Breast epithelium (tissue), 3 donors: ENCODE data around the gene SH3D19.

Experiments used
- POLR2A ChIP-seq: fragments of 450-650 bp; IDR thresholded peaks from one replicate; pipeline ENCODE4 v1.6.1; 2016; ENCODE audit warnings: antibody characterized with exemption, mild to moderate bottlenecking, moderate library complexity
- POLR2AphosphoS5 ChIP-seq, 3 donors: sonication (generic); formaldehyde crosslinking; IDR thresholded peaks; one replicate each; pipeline ENCODE4 v1.6.1; 2017; ENCODE audit warnings: antibody characterized with exemption in 3 of 3
- TF ChIP-seq, protein P1 (sequence below), 3 donors: fragments of 450-650 bp; IDR thresholded peaks; one replicate each; pipeline ENCODE4 v1.5.1; 2016 to 2017; ENCODE audit warnings: antibody characterized with exemption in 3 of 3, mild to moderate bottlenecking in 3 of 3, moderate library complexity in 3 of 3

DNA sequence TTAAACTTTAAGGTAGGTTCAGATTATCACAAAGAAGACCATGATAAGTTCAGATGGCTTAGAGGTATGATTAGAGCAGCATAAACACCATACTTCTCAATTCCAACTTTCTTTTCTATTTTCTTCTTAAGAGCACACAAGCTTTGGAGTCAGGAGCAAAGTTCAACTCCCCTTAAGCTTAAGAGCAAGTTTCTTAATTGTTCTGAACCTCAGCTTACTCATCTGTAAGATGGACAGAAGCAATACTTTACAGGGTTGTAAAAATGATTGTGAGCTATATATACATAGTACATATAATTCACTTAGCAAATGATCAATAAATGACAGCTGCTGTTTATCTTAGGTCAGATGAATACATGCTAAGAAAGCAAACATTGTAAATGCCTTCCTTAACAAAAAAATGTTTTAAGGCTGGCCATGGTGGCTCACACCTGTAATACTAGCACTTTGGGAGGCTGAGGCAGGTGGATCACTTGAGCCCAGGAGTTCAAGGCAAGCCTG, 250.9 kb downstream of the SH3D19 start:
- TF ChIP-seq POLR2A (no peak), POLR2AphosphoS5 (IDR thresholded peaks at IDR 0.05) (no peak)
- TF ChIP-seq, protein P1, sequence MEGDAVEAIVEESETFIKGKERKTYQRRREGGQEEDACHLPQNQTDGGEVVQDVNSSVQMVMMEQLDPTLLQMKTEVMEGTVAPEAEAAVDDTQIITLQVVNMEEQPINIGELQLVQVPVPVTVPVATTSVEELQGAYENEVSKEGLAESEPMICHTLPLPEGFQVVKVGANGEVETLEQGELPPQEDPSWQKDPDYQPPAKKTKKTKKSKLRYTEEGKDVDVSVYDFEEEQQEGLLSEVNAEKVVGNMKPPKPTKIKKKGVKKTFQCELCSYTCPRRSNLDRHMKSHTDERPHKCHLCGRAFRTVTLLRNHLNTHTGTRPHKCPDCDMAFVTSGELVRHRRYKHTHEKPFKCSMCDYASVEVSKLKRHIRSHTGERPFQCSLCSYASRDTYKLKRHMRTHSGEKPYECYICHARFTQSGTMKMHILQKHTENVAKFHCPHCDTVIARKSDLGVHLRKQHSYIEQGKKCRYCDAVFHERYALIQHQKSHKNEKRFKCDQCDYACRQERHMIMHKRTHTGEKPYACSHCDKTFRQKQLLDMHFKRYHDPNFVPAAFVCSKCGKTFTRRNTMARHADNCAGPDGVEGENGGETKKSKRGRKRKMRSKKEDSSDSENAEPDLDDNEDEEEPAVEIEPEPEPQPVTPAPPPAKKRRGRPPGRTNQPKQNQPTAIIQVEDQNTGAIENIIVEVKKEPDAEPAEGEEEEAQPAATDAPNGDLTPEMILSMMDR (IDR thresholded peaks at IDR 0.05) = no peak
